Neural progenitor cell (in vitro differentiated cells): ENCODE results near the gene FAF1. TPM values are rescaled to one million over a fixed set of nuclear protein-coding genes. Genes with fewer than 3 reads are reported as not detected.

Experiments used
- DNase-seq: peaks from one replicate; pipeline ENCODE4 v3.0.0-alpha.2; 2016; ENCODE audit warnings: low spot score
- H2AFZ ChIP-seq: fragments of 200-600 bp; sonication (generic); replicated peaks from 2 replicates; pipeline ENCODE4 v1.6.1; 2016; ENCODE audit warnings: antibody characterized with exemption
- H3F3A ChIP-seq: fragments of 200-600 bp; sonication (generic); 2 replicates; pipeline ENCODE4 v1.6.1; 2016; ENCODE audit warnings: antibody characterized with exemption, low read depth
- H3K27ac ChIP-seq: fragments of 200-600 bp; sonication (generic); 2 replicates; pipeline ENCODE4 v1.5.1; 2016; ENCODE audit warnings: mild to moderate bottlenecking
- H3K27me3 ChIP-seq: fragments of 200-600 bp; sonication (generic); 2 replicates; pipeline ENCODE4 v1.6.1; 2016; ENCODE audit warnings: mild to moderate bottlenecking, moderate library complexity
- H3K36me3 ChIP-seq: fragments of 200-600 bp; sonication (generic); 2 replicates; pipeline ENCODE4 v1.5.1; 2016
- H3K4me1 ChIP-seq: fragments of 200-600 bp; sonication (generic); 2 replicates; pipeline ENCODE4 v1.6.1; 2016; ENCODE audit warnings: mixed run types
- H3K4me2 ChIP-seq: fragments of 200-600 bp; sonication (generic); 2 replicates; pipeline ENCODE4 v1.6.1; 2016
- H3K4me3 ChIP-seq: fragments of 200-600 bp; sonication (generic); 2 replicates; pipeline ENCODE4 v1.5.1; 2016
- H3K79me2 ChIP-seq: fragments of 200-600 bp; sonication (generic); 2 replicates; pipeline ENCODE4 v1.6.1; 2016; ENCODE audit warnings: low read depth
- H3K9ac ChIP-seq: fragments of 200-600 bp; sonication (generic); 2 replicates; pipeline ENCODE4 v1.6.1; 2016
- H3K9me3 ChIP-seq: fragments of 200-600 bp; sonication (generic); 2 replicates; pipeline ENCODE4 v1.5.1; 2016; ENCODE audit warnings: low read depth
- H4K20me1 ChIP-seq: fragments of 200-600 bp; sonication (generic); 2 replicates; pipeline ENCODE4 v1.6.1; 2016; ENCODE audit warnings: low read depth
- H3K27ac Mint-ChIP-seq: 3 replicates; pipeline ENCODE4 v1.8.0; 2021; ENCODE audit warnings: mixed read lengths
- H3K27me3 Mint-ChIP-seq: 2 replicates; pipeline ENCODE4 v1.8.0; 2022; ENCODE audit warnings: low read depth, mild to moderate bottlenecking, inconsistent platforms, moderate library complexity, mixed read lengths; ENCODE audit not compliant: insufficient read depth
- H3K36me3 Mint-ChIP-seq: 3 replicates; pipeline ENCODE4 v1.8.0; 2021; ENCODE audit warnings: mixed read lengths
- H3K4me1 Mint-ChIP-seq: 3 replicates; pipeline ENCODE4 v1.8.0; 2021; ENCODE audit warnings: mixed read lengths
- H3K4me3 Mint-ChIP-seq: 3 replicates; pipeline ENCODE4 v1.8.0; 2021; ENCODE audit warnings: mild to moderate bottlenecking, moderate library complexity, mixed read lengths
- H3K9me3 Mint-ChIP-seq: 3 replicates; pipeline ENCODE4 v1.8.0; 2020; ENCODE audit warnings: mixed read lengths
- CTCF ChIP-seq: fragments of 200-600 bp; sonication (generic); IDR thresholded peaks from 2 replicates; pipeline ENCODE4 v1.5.1; 2017; ENCODE audit warnings: antibody characterized with exemption, mild to moderate bottlenecking
- EZH2 ChIP-seq: fragments of 200-600 bp; sonication (generic); IDR thresholded peaks from 2 replicates; pipeline ENCODE4 v1.6.1; 2017; ENCODE audit warnings: antibody characterized with exemption, mild to moderate bottlenecking, moderate library complexity
- EZH2phosphoT487 ChIP-seq: fragments of 200-600 bp; sonication (generic); IDR thresholded peaks from 2 replicates; pipeline ENCODE4 v1.6.1; 2017; ENCODE audit warnings: antibody characterized with exemption
- total RNA-seq: library from RNA; depleted of rRNA; stranded (reverse); fragments of >200 nt; gene quantifications from 2 replicates; pipeline ENCODE4 v1.2.3, GENCODE V29; 2015; ENCODE audit warnings: low replicate concordance

The FAF1 gene
- total RNA-seq, 1 donor from 2014 or later: 103 TPM

- Mint-ChIP-seq H3K27ac (no peak overlapping the region), H3K4me1 (no peaks in the 10 kb centered on the region), H3K36me3 (no peaks in the 10 kb centered on the region), H3K4me3 (no peak overlapping the region), H3K9me3 (no peaks in the 10 kb centered on the region), H3K27me3 (peaks cover 2% of the 10 kb centered on the region)
- H4K20me1 ChIP-seq: no peaks in the 10 kb centered on the region
- DNase-seq: no peak
- H3K9ac ChIP-seq: no peak overlapping the region
- H3K4me1 ChIP-seq: no peaks in the 10 kb centered on the region
- peaks cover 9% of the 10 kb centered on the region for H3K27me3 ChIP-seq
- H3F3A ChIP-seq: no peaks in the 10 kb centered on the region
- H3K79me2 ChIP-seq: no peaks in the 10 kb centered on the region
- no peak overlapping the region for H3K27ac ChIP-seq
- no peak overlapping the region for H3K4me2 ChIP-seq
- H3K9me3 ChIP-seq: no peaks in the 10 kb centered on the region
- H3K4me3 ChIP-seq: no peak overlapping the region
- H3K36me3 ChIP-seq: no peaks in the 10 kb centered on the region
- TF ChIP-seq CTCF: no peak
- no peak for TF ChIP-seq EZH2phosphoT487
- no peak for TF ChIP-seq EZH2
- H2AFZ ChIP-seq: no peak overlapping the region
Observed at GRCh38 chr1:50992532-50993318, 32.7 kb upstream of the FAF1 start.

- Histone ChIP-seq H3K27ac (no peak overlapping the region), H2AFZ (no peak overlapping the region), H3K4me3 (no peak overlapping the region), H3K79me2 (no peaks in the 10 kb centered on the region), H3K4me1 (no peaks in the 10 kb centered on the region), H3K9ac (no peak overlapping the region), H3F3A (no peaks in the 10 kb centered on the region), H3K27me3 (peaks cover 23% of the 10 kb centered on the region), H3K4me2 (no peak overlapping the region), H3K9me3 (no peaks in the 10 kb centered on the region), H3K36me3 (no peaks in the 10 kb centered on the region), H4K20me1 (no peaks in the 10 kb centered on the region)
- Mint-ChIP-seq H3K4me3 (no peak overlapping the region), H3K36me3 (no peaks in the 10 kb centered on the region), H3K27ac (no peak overlapping the region), H3K4me1 (no peaks in the 10 kb centered on the region), H3K9me3 (no peaks in the 10 kb centered on the region), H3K27me3 (peaks cover 17% of the 10 kb centered on the region)
- TF ChIP-seq EZH2phosphoT487: no peak
- no peak for TF ChIP-seq EZH2
- TF ChIP-seq CTCF: no peak
- no peak for DNase-seq
Observed at GRCh38 chr1:50989694-50990093, 29.6 kb upstream of the FAF1 start.

GRCh38 chr1:50986653-50987052 is 26.6 kb upstream of the FAF1 start:
- Histone ChIP-seq H2AFZ (no peak overlapping the region), H3K4me2 (no peak overlapping the region), H3K27ac (no peak overlapping the region), H3K36me3 (no peaks in the 10 kb centered on the region), H3K9ac (no peak overlapping the region), H3F3A (no peaks in the 10 kb centered on the region), H3K27me3 (peaks cover 53% of the 10 kb centered on the region), H3K4me1 (no peaks in the 10 kb centered on the region), H4K20me1 (no peaks in the 10 kb centered on the region), H3K79me2 (no peaks in the 10 kb centered on the region), H3K4me3 (no peak overlapping the region), H3K9me3 (no peaks in the 10 kb centered on the region)
- Mint-ChIP-seq H3K9me3 (no peaks in the 10 kb centered on the region), H3K27me3 (peaks cover 28% of the 10 kb centered on the region), H3K36me3 (no peaks in the 10 kb centered on the region), H3K4me3 (no peak overlapping the region), H3K27ac (no peak overlapping the region), H3K4me1 (no peaks in the 10 kb centered on the region)
- TF ChIP-seq EZH2phosphoT487 (no peak), EZH2 (no peak), CTCF (no peak)
- DNase-seq: no peak
